ENCODE measurements around the gene PRKCD.

Gene PRKCD

GRCh38 chr3:53171827-53172505, 11.0 kb downstream of the PRKCD start:
- no peak for DNase-seq

- DNase-seq: no peak
Measured at GRCh38 chr3:53173107-53173506, 12.1 kb downstream of the PRKCD start.

- no peak for DNase-seq
Measured at GRCh38 chr3:53174346-53175250, 13.6 kb downstream of the PRKCD start.

- DNase-seq: no peak
Measured at GRCh38 chr3:53175613-53176540, 14.9 kb downstream of the PRKCD start.

GRCh38 chr3:53178246-53178645, 17.2 kb downstream of the PRKCD start:
- no peak for DNase-seq

- DNase-seq: no peak
Measured at GRCh38 chr3:53179580-53179979, 18.6 kb downstream of the PRKCD start.

- no peak for DNase-seq
Measured at GRCh38 chr3:53180305-53181023, 19.5 kb downstream of the PRKCD start.

GRCh38 chr3:53181024-53181371, 20.0 kb downstream of the PRKCD start:
- no peak for DNase-seq

- DNase-seq: no peak
Measured at GRCh38 chr3:53181528-53181927, 20.5 kb downstream of the PRKCD start.

GRCh38 chr3:53182764-53183355, 21.9 kb downstream of the PRKCD start:
- no peak for DNase-seq

- DNase-seq: no peak
Measured at GRCh38 chr3:53183514-53183913, 22.5 kb downstream of the PRKCD start.

- no peak for DNase-seq
Measured at GRCh38 chr3:53184701-53185100, 23.7 kb downstream of the PRKCD start.

GRCh38 chr3:53185761-53186465, 24.9 kb downstream of the PRKCD start:
- DNase-seq: no peak

- no peak for DNase-seq
Measured at GRCh38 chr3:53186726-53187125, 25.7 kb downstream of the PRKCD start.

GRCh38 chr3:53187430-53187829, 26.4 kb downstream of the PRKCD start:
- no peak for DNase-seq

GRCh38 chr3:53188136-53188685, 27.2 kb downstream of the PRKCD start:
- DNase-seq: no peak

- DNase-seq: no peak
Measured at GRCh38 chr3:53188720-53189119, 27.7 kb downstream of the PRKCD start.

- no peak for DNase-seq
Measured at GRCh38 chr3:53189276-53189675, 28.3 kb downstream of the PRKCD start.

GRCh38 chr3:53190659-53191058, 29.6 kb downstream of the PRKCD start:
- DNase-seq: no peak

GRCh38 chr3:53191836-53192480, 30.9 kb downstream of the PRKCD start:
- no peak for DNase-seq

GRCh38 chr3:53192608-53193007, 31.6 kb downstream of the PRKCD start:
- DNase-seq: no peak

Data from NCI-H146 (cell line).